Effector CD4-positive, alpha-beta T cell (primary cell): ENCODE data around the gene FHL3.
"Not testable (repeated sequence)": the region's sequence is repeated elsewhere in the genome, so short reads cannot be mapped to it uniquely, and the experiment has no call there.

ENCODE experiments used
- DNase-seq: peaks from one replicate; pipeline ENCODE4 v3.0.0-alpha.2; 2020

Gene FHL3

DNA sequence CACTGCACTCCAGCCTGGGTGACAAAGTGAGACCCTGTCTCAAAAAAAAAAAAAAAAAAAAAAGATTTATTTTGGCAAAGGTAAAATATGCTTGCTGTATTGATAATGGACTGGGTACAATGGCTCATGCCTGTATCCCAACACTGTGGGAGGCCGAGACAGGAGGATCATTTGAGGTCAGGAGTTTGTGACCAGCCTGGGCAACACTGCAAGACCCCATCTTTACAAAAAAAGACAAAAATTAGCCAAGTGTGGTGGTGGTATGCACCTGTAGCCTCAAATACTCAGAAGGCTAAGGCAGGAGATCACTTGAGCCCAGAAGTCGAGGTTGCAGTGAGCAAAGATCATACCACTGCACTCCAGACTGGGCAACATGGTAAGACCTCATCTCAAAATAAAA, 21.8 kb downstream of the FHL3 start:
- no peak for DNase-seq

DNA sequence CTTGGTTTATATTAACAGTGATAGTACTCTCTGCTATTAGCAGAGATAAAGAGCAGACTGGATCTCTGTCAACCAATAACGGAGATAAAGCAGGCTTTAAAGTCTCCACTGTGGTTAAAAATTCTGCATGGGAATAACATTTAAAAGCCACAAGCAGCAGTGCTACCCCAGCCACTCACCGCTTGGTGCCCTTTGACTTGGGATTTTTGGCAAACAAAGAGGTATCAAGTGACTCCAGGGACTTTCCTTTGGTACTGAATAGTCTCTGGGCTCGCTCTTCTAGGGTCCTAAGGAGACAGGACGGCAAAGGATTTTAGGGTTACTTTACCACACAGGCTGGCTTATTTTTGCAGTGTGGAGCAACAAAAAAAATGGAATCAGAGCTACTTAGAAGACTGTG, 26.8 kb downstream of the FHL3 start:
- DNase-seq, result no peak

DNA sequence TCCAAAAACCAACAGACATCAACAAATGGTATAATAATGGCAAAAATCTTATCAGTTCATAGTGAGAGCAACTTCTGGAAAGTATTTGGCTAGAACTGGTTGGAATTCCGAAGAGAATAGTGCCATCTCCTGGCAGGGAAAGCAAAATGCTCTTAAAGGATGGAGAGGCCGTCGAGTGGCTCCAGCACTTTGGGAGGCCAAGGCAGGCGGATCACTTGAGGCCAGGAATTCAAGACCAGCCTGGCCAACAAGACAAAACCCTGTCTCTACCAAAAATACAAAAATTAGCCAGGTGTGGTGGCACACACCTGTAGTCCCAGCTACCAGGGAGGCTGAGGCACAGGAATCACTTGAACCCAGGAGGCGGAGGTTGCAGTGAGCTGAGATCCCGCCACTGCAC, 30.2 kb downstream of the FHL3 start:
- not testable (repeated sequence) for DNase-seq

DNA sequence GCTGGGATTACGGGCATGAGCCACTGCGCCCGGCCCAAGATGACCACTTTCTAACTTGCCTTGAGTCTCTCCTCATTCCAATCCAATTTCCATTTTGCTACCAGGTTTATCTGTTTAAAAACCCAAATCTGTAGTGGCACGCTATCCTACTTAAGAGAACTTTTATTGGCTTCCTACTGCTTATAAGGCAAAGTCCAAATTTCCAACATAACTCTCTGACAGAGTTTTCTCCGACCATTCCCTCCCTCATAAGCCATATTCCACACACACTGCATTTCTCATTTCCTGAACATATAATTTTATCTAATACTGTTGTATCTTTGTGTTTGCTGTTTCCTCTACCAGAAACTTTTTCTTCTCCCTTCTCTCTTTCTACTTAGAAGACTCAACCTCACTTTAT, 30.7 kb downstream of the FHL3 start:
- no peak for DNase-seq

DNA sequence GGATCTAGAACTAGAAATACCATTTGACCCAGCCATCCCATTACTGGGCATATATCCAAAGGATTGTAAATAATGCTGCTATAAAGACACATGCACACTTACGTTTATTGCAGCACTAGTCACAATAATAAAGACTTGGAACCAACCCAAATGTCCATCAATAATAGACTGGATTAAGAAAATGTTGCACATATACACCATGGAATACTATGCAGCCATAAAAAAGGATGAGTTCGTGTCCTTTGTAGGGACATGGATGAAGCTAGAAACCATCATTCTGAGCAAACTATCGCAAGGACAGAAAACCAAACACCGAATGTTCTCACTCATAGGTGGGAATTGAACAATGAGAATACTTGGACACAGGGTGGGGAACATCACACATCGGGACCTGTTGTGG, 31.6 kb downstream of the FHL3 start:
- DNase-seq, result not testable (repeated sequence)

DNA sequence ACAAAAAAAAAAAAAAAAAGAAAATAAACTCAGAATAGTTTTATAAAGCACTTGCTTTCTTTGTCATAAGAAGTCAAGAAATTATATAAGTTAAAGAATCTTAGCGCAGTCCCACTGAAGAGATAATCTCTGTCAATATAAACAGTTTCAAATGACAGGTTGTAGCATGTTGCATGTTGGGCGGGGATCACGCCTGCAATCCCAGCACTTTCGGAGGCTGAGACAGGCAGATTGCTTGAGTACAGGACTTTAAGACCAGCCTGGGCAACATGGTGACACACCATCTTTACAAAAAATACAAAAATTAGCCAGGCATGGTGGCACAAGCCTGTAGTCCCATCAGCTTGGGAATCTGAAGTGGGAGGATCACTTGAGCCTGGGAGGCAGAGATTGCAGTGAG, 40.0 kb downstream of the FHL3 start:
- DNase-seq, result no peak

DNA sequence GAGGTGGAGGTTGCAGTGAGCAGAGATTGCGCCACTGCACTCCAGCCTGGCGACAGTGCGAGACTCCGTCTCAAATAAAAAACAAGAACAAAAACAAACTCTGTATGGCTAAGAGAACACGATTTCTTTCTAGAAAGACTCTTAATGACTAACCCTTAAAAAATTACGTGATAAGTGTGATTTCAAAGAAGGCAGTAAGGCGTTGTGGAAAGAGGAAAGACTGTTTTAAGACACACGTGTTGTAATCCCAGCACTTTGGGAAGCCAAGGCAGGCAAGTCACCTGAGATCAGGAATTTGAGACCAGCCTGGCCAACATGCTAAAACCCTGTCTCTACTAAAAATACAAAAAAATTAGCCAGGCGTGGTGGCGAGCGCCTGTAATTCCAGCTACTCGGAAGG, 41.2 kb downstream of the FHL3 start:
- not testable (repeated sequence) for DNase-seq

DNA sequence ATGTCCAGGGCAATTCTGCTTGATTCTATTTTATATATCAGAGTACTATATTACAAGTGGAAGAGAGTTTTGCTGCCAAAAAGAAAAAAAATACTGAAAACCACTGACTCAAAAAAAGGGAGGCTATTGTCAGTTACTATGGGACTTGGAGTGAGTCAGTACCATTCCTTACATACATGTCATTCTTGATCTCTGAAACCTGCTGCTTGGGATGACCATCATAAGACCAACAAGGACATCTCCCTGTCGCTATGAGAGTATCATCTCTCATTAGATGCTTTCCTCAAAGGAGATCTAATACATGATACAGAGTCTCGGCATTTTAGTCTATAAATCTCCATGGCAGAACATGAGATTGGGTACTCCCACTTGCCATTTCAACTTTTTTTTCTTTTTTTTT, 46.6 kb downstream of the FHL3 start:
- no peak for DNase-seq

DNA sequence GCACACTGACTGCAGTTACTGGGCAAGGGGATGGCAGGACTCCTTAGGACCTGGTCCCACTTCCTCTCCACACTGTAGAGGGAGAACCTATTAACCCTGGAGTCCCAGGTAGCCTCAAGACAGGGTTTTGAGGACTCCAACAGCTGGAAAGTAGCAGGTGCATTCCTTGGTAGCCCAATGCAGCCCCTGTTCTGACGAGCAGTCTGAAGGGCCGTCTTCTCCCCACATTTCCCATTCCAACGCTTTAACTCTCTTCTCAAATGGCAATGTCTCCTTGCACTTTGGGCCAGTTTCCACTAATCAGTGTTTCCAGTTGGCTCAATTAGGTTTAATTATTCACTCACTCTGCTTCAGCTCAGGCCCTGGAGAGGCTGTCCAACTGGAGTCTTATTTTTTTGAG, 49.6 kb downstream of the FHL3 start:
- no peak for DNase-seq

DNA sequence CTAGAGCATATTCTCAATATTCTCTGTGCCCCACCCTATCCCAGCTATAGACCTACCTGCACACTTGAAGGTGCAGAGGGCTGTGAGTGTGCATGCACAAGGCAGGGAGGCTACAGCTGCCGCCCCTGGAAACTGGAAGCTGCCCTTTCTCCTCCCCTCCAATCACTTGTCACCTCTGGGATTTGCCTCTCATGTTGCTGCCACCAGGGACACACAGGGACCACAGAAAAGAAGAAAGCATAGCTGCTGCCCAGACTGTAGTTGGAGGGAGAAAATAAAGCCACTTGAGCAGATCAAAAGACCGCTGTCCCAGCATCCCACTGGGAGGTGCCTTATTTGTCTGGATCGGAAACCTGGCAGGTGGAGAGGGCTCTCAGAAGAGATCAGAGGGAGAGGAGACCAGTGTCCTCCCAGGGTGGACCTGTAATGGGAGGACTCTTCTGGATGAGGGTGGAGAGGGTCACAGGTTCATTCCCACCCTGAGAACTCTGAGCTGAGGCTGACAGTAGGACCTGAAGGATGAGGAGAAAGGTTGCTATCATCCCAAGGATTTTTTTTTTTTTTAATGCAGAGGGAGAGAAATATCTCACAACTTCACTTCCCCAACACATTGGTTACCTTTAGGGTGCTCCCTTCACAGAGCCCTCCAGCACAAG, 50.9 kb downstream of the FHL3 start:
- DNase-seq, result no peak

DNA sequence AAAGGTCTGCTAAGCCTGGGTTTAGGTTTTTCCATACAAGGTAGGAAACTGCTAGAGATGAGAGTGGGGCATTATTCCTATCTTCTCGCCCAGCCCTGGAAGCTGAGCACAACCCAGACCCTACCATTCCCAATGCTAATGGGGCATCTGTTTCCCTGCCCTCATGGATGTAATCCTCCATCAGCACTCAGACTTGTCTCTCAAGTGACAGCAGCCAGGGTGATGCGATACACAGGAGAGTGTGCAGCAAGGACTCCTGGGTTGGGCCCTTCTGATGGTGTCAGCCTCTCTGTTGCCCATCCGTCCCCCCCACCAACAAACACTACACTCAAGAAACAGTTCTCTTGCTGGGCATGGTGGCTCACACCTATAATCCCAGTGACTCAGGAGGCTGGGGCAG, 52.6 kb downstream of the FHL3 start:
- no peak for DNase-seq

DNA sequence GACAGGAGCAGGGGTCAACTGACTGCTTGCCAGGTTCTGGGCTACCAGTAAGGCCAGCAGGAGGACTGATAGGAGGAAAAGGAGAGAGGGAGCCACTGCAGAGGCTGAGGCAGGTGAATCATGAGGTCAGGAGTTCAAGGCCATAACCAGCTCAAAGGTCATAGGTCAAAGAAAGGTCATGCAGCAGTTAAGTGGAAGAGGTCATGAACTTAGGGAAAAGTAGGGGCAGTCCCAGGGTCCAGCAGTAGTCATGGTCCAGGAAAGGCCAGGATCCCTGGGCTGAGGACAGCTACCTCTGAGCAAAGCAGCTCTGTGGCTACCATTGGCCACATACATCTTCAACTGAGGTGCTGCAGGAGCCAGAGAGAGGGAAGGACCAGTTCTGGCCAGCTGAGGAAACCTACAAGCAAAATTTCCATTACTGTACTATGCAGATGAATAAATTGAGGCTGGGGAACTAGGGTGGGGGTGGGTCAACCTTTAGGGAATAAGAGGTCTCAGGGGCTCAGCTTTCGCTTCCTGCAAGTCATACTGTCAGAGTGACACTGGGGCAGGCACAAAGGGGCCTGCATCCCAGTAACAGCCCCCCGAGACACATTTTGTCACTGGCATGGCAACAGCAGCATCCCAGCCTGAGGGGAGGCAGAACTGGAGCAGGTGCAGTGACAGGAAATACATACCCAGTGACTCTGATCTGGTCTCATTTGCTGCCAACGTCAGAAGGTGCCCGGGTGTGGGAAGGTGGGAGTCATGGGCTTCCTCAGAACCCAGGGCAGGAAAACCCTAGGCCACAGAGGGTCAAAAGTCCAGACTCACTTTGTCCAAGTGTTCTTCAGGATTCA, 53.3 kb downstream of the FHL3 start:
- no peak for DNase-seq

DNA sequence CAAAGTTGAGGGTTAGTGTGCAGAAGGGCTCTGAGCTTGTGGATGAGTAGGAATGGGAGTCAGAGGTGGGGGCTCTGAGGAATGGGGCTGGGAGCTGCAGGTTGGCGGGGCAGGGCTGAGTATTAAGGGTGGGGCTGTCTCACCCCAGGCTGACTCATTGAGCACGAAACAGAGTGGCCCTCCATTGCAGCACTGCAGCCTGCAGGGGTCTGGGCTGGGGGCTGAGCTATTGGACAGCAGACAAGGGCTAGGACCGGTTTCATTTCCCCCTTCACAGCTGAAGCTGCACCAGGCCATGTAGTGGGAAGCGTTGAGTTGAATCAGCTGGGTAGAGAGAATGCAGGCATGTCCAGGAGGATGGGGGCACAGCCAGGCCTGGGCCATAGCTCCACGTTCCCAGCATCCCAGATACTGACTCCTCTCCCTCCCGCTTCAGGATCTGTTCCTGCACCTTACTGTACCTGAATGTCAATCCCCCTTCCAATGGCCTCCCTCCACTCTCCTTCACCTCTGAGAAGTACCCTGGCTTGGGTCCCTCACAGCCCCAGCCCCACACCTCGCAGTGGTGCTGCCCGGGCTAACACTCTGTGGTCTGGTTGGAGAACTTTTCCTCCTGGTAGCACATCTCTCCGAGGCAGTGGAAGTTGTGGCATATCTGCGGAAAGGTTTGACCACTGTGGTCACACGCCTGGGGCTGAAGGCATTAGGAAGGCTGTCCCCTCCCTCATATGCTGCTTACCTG, 54.1 kb downstream of the FHL3 start:
- DNase-seq, result no peak

DNA sequence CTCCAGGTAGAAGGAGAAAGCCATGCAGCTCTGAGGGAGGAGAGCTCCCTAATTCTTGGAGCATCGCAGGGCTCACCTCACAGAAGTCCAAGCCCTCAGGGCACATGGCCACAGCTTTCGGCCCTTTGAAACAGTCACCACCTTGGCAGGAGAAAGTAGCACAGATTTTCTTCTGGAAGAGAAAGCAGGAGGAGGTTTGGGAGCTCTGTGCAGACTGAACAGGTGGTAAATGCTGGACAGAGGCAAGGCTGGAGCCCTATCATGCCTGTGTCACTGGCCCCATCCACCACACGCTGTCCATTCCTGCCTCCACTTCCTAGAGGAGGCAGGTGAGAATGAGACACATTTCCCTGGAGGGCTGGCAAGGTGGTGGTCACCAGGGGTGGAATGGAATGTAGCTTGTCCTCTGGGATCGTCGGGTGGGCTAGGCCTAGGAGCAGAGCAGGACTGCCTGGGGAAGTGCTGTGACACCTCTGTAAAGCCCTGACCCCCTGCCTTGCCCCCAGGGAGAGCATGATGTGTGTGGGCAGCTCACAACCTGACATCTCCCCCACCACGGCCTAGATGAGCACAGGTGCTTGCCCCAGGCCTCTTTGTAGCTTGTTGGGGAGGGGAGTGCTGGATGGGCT, 55.7 kb downstream of the FHL3 start:
- DNase-seq, result no peak

DNA sequence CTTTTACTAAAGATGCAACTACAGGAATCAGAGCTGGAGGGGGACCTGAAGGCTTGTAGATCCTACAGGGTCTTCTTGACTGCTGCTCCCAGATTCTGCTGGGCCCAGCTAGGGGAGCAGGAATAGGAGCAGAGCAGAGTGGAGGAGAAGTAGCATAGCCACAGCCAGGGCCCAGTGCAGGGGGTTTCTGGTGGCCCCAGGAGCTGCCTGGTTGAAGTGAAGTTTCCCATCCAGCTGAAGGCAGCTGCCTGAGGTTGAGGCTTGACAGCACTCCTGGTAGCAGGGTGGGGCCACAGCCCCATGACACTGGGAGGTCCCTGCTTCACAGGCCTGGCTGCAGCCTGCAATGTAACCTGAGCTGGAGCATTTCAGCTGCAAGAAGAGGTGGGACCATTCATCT, 56.5 kb downstream of the FHL3 start:
- no peak for DNase-seq

DNA sequence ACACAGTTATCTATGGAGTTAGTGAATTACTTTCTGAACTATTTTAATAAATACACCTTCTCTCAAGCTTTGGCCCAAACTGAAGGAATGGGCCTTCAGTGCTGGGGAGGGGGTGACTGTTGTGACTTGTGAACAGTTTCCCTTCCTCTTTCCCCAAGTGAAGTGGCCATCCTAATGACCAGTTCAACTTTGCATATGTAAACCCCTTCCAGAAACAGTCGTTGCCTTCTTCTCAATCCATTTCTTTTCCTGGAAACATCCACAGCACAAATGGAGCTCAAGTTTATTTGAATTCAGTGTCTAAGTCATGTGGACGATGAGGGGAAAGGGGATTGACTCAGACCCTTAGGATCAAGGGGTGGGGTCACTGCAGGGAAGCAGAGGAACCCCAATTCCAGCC, 57.1 kb downstream of the FHL3 start:
- DNase-seq, result no peak

DNA sequence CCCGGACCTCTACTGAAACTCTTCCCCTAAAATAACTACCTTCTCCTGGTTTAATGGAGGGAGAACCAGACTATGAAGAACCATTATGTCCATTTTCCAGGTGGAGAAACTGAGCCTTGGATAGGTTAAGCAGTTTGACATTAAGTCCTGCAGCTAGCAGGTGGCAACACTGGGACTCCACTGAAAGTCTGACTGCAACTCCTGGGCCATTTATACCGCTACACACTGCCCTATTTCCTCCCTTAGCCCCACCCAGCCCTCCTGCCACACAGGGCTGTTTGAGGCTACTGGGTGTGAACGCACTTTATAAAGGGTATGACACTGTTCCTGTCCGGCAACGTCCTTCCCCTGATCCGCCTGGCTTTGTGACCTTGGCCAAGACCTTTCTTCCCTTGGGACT, 58.0 kb downstream of the FHL3 start:
- no peak for DNase-seq
